Colonic mucosa (tissue), 4 donors: ENCODE measurements around the gene SLX4IP. TPM values are rescaled to one million over a fixed set of nuclear protein-coding genes. Genes with fewer than 3 reads are reported as not detected.

ENCODE experiments used
- DNase-seq: peaks from one replicate; pipeline ENCODE4 v3.0.0-alpha.2; 2020
- H3K27ac ChIP-seq: fragments of 200-600 bp; one replicate; pipeline ENCODE4 v1.8.0; 2021
- H3K27me3 ChIP-seq: fragments of 200-600 bp; one replicate; pipeline ENCODE4 v1.8.0; 2021
- H3K36me3 ChIP-seq: fragments of 200-600 bp; one replicate; pipeline ENCODE4 v1.8.0; 2021
- H3K4me1 ChIP-seq: fragments of 200-600 bp; one replicate; pipeline ENCODE4 v1.8.0; 2021; ENCODE audit warnings: mild to moderate bottlenecking
- H3K4me3 ChIP-seq: fragments of 200-600 bp; one replicate; pipeline ENCODE4 v1.8.0; 2021
- H3K9ac ChIP-seq, 2 donors: one replicate each; pipeline ENCODE4 v1.7.0; 2013; ENCODE audit warnings: control low read depth in 2 of 2, low read depth in 2 of 2, low read length in 2 of 2
- H3K9me3 ChIP-seq: fragments of 200-600 bp; one replicate; pipeline ENCODE4 v1.8.0; 2021
- CTCF ChIP-seq: fragments of 200-600 bp; IDR thresholded peaks from one replicate; pipeline ENCODE4 v1.8.0; 2022; ENCODE audit warnings: antibody characterized with exemption, mild to moderate bottlenecking
- intact Hi-C: fragments of 100-400 bp; cut with DNase I; formaldehyde crosslinking; loops from one replicate; pipeline ENCODE4 v1.14.1; 2022
- total RNA-seq, 2 donors: library from RNA; stranded (reverse); fragmentation: NEBNext Ultra II Directional in 1 of 2; extraction: Animal tissue kit (Norgen Biotek cat#: 25700) in 1 of 2; gene quantifications; one replicate each; pipeline ENCODE4 v1.2.1, GENCODE V29; 2021
- donor health status: healthy.
- donor health status: DM: no; HTN: no; CAD: no.
- donor health status: DM: no; HTN: no; CAD: no.

SLX4IP gene
- total RNA-seq, 2 donors from 2014 or later = 5.0 to 8.8 TPM

DNA sequence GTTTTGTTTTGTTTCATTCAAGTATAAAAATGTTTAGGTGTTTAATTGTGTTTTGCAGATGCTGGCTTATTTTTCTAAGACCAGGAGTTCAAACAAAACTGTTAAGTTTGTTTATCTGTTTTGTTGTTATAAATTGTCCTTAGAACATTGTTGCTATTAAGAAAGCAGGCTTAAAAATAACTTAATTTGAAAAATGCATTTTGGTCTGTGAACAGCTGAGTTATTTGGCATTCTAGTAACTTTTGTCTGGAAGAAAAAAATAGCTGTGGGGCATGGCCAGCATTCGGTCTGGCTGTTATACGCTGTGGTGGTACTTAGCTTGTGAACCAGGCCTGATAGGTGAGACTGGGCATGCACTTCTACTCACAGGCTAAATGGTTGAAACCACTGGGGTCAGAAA, 37.8 kb downstream of the SLX4IP start:
- no peak overlapping the region for H3K4me3 ChIP-seq
- TF ChIP-seq CTCF = no peak
- intact Hi-C loops = no loop called here

GRCh38 chr20:10474606-10475184, 39.6 kb downstream of the SLX4IP start:
- H3K9me3 ChIP-seq = no peaks in the 10 kb centered on the region
- no peaks in the 10 kb centered on the region for H3K36me3 ChIP-seq
- H3K4me1 ChIP-seq = no peaks in the 10 kb centered on the region
- no peaks in the 10 kb centered on the region for H3K27me3 ChIP-seq
- H3K4me3 ChIP-seq = no peak overlapping the region
- no peak overlapping the region for H3K27ac ChIP-seq
- intact Hi-C loops = no loop called here
- TF ChIP-seq CTCF = no peak
- DNase-seq = no peak
- no peak overlapping the region for H3K9ac ChIP-seq

More for the DNA sequence above, 37.8 kb downstream of the SLX4IP start:
- Histone ChIP-seq H3K9me3 (no peaks in the 10 kb centered on the region), H3K27ac (no peak overlapping the region), H3K36me3 (no peaks in the 10 kb centered on the region), H3K27me3 (no peaks in the 10 kb centered on the region), H3K4me1 (no peaks in the 10 kb centered on the region), H3K9ac (no peak overlapping the region)
- DNase-seq = no peak

DNA sequence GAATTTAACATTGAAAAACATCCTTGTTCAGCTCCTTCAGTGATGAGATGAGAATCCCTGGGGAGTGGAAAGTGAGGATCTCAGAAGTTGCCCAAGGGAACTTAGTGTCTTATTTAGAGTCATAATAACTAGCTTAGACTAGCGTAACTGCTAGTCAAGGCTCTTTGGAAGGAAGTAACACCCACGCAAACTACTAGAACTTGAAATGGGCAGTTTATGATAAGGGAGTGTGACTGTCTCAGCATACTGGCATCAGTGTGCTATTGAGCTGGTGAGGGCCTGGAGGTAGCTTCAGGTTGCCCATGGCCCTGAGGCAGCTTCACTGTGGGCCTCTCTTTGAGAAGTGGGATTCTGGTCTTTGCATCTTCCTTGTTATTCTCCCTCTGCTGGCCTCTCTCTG, 40.1 kb downstream of the SLX4IP start:
- H3K9ac ChIP-seq = no peak overlapping the region
- TF ChIP-seq CTCF = no peak
- H3K4me3 ChIP-seq = no peak overlapping the region
- no peaks in the 10 kb centered on the region for H3K36me3 ChIP-seq
- H3K9me3 ChIP-seq = no peaks in the 10 kb centered on the region
- H3K27ac ChIP-seq = no peak overlapping the region
- no peaks in the 10 kb centered on the region for H3K4me1 ChIP-seq
- intact Hi-C loops = no loop called here
- DNase-seq = no peak
- no peaks in the 10 kb centered on the region for H3K27me3 ChIP-seq

GRCh38 chr20:10476319-10476724, 41.2 kb downstream of the SLX4IP start:
- no peak for DNase-seq
- no peaks in the 10 kb centered on the region for H3K9me3 ChIP-seq
- intact Hi-C loops = no loop called here
- TF ChIP-seq CTCF = no peak
- no peaks in the 10 kb centered on the region for H3K36me3 ChIP-seq
- H3K27ac ChIP-seq = no peak overlapping the region
- no peak overlapping the region for H3K4me3 ChIP-seq
- no peaks in the 10 kb centered on the region for H3K27me3 ChIP-seq
- H3K4me1 ChIP-seq = no peaks in the 10 kb centered on the region
- no peak overlapping the region for H3K9ac ChIP-seq

- no peak for TF ChIP-seq CTCF
- no peaks in the 10 kb centered on the region for H3K36me3 ChIP-seq
- DNase-seq = no peak
- intact Hi-C loops = no loop called here
- H3K27ac ChIP-seq = no peak overlapping the region
- H3K4me3 ChIP-seq = no peak overlapping the region
- no peaks in the 10 kb centered on the region for H3K9me3 ChIP-seq
- H3K9ac ChIP-seq = no peak overlapping the region
- H3K27me3 ChIP-seq = no peaks in the 10 kb centered on the region
- H3K4me1 ChIP-seq = no peaks in the 10 kb centered on the region
These were observed 43.1 kb downstream of the SLX4IP start for GRCh38 chr20:10478205-10478604.
